ENCODE results near the gene ZMYND15. TPM values are rescaled to one million over a fixed set of nuclear protein-coding genes. Genes with fewer than 3 reads are reported as not detected.

ZMYND15 gene
- total RNA-seq, 1 donor: 0.18 TPM

- H3K4me3 ChIP-seq (ENCODE audit: low read depth, low read length): no peak overlapping the region
- no peak for TF ChIP-seq CTCF (IDR thresholded peaks at IDR 0.05; ENCODE audit: insufficient read depth, low read length)
- peak; percentile 12 for DNase-seq (ENCODE audit: low read depth)
Measured at GRCh38 chr17:4742629-4743028, 3.0 kb downstream of the ZMYND15 start.

GRCh38 chr17:4743216-4743615, 3.6 kb downstream of the ZMYND15 start:
- DNase-seq (ENCODE audit: low read depth): no peak
- H3K4me3 ChIP-seq (ENCODE audit: low read depth, low read length): no peak overlapping the region

GRCh38 chr17:4743898-4744297, 4.3 kb downstream of the ZMYND15 start:
- TF ChIP-seq CTCF (IDR thresholded peaks at IDR 0.05; ENCODE audit: insufficient read depth, low read length): no peak
- DNase-seq (ENCODE audit: low read depth): no peak
- no peak overlapping the region for H3K4me3 ChIP-seq (ENCODE audit: low read depth, low read length)

More at GRCh38 chr17:4743216-4743615, 3.6 kb downstream of the ZMYND15 start:
- no peak for TF ChIP-seq CTCF (IDR thresholded peaks at IDR 0.05; ENCODE audit: insufficient read depth, low read length)

- TF ChIP-seq CTCF (IDR thresholded peaks at IDR 0.05; ENCODE audit: insufficient read depth, low read length): no peak
- no peak for DNase-seq (ENCODE audit: low read depth)
- H3K4me3 ChIP-seq (ENCODE audit: low read depth, low read length): no peak overlapping the region
Measured at GRCh38 chr17:4744999-4745969, 5.7 kb downstream of the ZMYND15 start.

GRCh38 chr17:4747847-4748246, 8.2 kb downstream of the ZMYND15 start:
- H3K4me3 ChIP-seq (ENCODE audit: low read depth, low read length): no peak overlapping the region
- TF ChIP-seq CTCF (IDR thresholded peaks at IDR 0.05; ENCODE audit: insufficient read depth, low read length): no peak
- no peak for DNase-seq (ENCODE audit: low read depth)

GRCh38 chr17:4748686-4749085, 9.1 kb downstream of the ZMYND15 start:
- H3K4me3 ChIP-seq (ENCODE audit: low read depth, low read length): no peak overlapping the region
- DNase-seq (ENCODE audit: low read depth): peak; percentile 11
- no peak for TF ChIP-seq CTCF (IDR thresholded peaks at IDR 0.05; ENCODE audit: insufficient read depth, low read length)

Data from fibroblast of the aortic adventitia (primary cell).